HG03439 (cell line): Measurements from ENCODE around the gene OR4L1.
"Not testable (repeated sequence)": the region's sequence is repeated elsewhere in the genome, so short reads cannot be mapped to it uniquely, and the experiment has no call there.

ENCODE experiments used
- ATAC-seq: cut with Tn5 transposase; IDR thresholded peaks from one replicate; pipeline ENCODE4 v1.9.1; 2021; ENCODE audit warnings: mild to moderate bottlenecking, moderate library complexity; ENCODE audit not compliant: unreplicated experiment

Gene OR4L1, protein sequence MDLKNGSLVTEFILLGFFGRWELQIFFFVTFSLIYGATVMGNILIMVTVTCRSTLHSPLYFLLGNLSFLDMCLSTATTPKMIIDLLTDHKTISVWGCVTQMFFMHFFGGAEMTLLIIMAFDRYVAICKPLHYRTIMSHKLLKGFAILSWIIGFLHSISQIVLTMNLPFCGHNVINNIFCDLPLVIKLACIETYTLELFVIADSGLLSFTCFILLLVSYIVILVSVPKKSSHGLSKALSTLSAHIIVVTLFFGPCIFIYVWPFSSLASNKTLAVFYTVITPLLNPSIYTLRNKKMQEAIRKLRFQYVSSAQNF

DNA sequence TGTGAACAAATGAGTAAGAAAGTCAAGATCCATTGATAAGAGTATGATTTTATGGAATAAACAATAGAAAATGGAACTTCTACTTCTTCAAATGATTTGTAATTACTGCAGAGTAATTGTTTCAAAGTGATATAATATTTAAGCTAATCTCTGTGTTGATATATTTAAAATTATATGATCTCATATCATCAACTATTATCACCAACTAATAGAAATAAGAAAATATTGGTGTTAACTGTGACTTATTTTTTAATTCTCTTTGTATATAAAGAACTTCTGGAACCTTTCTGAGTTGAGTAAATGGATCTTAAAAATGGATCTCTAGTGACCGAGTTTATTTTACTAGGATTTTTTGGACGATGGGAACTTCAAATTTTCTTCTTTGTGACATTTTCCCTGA, at the start of gene OR4L1:
Gene OR4L1, plus strand, starts transcription at position 301 of the 400 bp plus-strand sequence. Its CDS starts 0 bp downstream, at position 301.
- ATAC-seq = no peak

DNA sequence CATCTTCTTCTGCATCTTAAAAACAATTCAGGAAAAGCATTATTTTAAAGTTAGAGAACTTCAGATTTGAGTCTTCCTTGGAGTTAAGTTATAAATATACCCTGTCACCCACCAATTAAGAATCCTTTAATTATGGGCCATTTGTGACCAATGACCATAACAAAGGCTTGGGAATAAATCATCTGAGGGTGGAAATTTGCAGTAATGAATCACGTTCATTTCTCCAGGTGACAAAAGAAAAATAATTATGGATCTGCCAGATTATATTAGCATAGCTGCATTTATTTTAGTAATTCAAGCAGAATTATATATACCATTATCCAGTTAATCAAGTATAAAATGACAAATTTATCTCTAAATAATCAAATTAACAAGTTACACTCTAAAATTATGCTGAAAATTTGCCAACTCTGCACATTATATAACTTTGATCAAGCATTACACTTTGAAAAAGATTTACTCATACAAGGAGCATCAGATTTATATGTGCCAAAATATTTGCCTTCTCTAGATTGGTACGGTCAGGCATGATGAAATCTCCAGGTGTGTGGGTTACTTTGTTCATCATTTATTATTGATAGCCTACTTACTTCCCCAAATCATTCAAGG, 40.5 kb upstream of the OR4L1 start, which contains the start of gene OR4K14:
Gene OR4K14, minus strand, starts transcription at position 51 of the 609 bp plus-strand sequence. CDS start 4,114 bp downstream, outside the sequence.
- ATAC-seq = no peak

DNA sequence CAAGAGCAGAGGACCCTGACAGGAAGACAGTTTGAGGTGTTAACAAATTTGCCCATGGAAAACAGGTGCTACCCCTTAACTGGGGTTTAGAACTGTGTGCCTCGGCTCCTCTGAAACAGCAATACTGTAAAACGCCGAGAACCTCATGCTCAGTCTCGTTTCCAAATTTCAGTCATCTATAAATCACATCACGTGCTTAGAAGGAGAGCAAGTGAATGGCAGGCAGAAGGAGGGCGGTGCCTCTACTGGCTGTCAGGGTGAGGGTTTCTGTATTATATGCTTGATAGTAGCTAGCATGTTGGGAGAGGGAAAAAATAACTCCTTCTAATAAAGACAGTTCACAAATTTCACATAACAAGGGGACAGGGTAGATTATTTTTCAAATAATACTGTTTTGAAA, 28.8 kb upstream of the OR4L1 start:
- ATAC-seq = no peak

DNA sequence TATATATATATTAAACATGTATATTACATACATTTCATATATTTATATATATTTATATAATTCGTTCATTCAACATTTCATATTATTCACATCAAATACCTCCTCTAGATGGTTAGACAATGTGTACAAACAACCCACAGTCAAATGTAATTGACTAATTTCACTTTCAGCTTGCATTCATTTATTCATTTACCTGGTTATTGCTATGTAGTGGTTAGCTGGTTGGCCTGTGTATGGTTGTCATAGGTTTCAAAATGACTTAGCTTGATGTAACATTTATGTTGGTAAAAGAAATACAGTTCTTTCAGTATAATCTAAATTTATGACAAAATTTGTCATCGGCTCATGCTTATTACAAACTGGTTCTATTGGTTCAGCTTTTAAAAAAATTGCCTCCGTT, 24.4 kb upstream of the OR4L1 start:
- no peak for ATAC-seq

DNA sequence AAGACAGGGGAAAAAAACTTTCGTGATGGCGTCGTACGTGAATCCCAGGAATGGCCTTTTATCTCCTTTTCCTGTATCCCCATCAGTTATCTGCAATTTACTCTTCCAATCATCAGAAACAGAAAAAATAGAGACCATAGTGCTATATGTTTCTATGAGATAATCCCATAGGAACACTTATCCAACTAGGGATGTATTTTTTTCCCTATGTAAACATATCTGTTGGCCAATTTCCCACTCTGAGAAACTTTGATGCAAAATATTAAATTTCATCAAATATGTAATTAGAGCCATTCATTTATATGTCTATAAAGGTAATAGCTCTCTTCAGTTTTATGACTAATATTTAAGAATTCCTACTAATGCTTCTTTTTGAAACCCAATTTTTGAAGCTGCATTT, 23.9 kb upstream of the OR4L1 start, which contains the start of gene OR4K13:
Gene OR4K13, minus strand, starts transcription at position 101 of the 400 bp plus-strand sequence. CDS start 1,280 bp downstream, outside the sequence.
- ATAC-seq = no peak

DNA sequence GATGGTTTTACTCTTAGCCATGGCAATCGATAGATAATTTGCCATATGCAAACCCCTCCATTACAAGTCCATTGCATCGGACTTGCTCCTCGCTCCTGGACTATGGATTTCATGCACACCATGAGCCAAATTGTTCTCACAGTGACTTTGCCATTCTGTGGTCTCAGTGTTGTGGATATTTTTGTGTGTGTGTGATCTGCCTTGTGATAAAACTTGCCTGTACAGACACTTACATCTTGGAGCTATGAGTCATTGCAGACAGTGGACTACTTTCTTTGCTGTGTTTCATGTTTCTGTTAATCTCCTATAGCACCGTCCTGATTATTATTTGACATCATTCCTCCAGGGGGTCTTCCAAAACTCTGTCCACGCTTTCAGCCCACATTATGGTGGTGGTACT, 15.6 kb upstream of the OR4L1 start:
- no peak for ATAC-seq

DNA sequence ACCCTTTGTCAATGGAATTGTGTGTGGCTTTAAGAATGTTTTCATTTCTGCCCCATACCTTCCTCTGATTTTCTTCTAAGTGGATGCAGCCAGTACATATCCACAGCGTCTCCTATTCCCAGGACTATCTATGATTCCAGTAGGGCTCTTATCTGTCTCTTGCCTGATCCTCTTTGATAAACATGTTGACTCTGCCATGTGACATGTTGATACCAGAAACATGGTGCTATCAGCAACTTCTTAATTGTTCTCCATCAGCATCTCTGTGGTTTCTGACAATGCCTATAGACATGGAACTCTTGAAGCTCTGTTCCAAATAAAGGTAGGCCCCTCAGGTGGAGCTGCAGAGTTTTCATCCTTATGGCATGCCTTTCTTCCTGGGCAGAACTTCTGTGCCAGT, 11.6 kb upstream of the OR4L1 start:
- no peak for ATAC-seq

DNA sequence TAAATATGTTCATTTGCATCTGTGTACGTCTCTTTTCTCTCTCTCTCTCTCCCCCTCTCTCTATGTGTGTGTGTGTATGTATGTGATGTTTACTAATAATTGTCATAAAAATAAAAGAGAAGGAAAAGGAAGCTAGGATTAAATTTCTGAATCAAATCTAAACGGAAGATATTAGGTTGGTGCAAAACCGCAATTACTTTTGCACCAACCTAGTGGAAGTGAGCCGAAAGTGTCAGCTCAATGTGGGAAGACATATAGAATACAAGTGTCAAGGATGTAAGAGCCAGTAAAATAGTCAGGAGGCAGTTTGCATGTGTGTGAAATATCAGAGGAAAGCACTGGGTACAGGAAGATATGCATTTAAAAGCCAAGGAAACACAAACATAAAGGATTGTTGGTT, 32.2 kb downstream of the OR4L1 start:
- no peak for ATAC-seq

- no peak for ATAC-seq
Observed at GRCh38 chr14:20093442-20093841, 33.6 kb downstream of the OR4L1 start.

DNA sequence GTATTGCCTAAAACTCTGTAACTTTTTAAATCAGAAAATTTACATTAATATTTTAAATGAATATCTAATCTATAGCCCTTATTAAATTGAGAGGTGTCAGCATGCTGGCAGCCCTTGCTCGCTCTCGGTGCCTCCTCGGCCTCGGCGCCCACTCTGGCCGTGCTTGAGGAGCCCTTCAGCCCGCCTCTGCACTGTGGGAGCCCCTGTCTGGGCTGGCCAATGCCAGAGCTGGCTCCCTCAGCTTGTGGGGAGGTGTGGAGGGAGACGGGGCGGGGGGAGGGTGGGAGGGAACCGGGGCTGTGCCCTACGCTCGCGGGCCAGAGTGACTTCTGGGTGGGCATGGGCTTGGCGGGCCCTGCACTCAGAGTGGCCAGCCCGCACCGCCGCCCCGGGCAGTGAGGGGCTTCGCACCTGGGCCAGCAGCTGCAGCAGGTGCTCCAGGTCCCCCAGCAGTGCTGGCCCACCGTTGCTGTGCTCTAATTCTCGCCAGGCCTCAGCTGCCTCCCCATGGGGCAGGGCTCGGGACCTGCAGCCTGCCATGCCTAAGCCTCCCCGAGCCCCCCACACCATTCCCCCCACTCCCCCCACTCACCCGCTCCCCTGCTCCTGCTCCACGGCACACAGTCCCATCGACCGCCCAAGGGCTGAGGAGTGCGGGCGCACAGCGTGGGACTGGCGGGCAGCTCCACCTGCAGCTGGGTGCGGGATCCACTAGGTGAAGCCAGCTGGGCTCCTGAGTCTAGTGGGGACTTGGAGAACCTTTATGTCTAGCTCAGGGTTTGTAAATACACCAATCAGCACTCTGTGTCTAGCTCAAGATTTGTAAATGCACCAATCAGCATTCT, 39.3 kb downstream of the OR4L1 start:
- not testable (repeated sequence) for ATAC-seq

DNA sequence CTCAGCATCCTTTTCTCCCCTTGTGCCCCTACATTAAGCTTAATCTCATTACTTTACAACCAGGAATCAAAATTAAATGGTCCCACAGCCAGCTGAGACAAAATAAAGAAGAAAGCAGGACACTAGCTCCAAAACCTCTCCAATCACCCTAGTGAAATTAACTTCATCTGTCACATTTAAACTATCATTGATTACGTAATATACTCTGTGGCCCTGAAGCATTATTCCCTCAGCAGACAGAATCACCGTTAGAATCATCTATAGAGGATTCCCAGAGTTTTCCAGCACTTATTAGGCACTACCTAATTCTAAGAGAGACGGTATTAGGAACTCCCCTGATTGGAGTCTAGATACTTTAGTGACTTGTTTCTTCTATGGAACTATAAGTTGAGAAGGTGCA, 50.6 kb downstream of the OR4L1 start, which contains the start of gene OR4K17:
Gene OR4K17, plus strand, starts transcription at position 302 of the 400 bp plus-strand sequence. CDS start 6,761 bp downstream, outside the sequence.
- ATAC-seq = no peak
